Measurements from ENCODE around the gene GFRA4. TPM values are rescaled to one million over a fixed set of nuclear protein-coding genes. Genes with fewer than 3 reads are reported as not detected.

GFRA4 gene
- total RNA-seq, 1 experiment from 2014 or later, result not detected

DNA sequence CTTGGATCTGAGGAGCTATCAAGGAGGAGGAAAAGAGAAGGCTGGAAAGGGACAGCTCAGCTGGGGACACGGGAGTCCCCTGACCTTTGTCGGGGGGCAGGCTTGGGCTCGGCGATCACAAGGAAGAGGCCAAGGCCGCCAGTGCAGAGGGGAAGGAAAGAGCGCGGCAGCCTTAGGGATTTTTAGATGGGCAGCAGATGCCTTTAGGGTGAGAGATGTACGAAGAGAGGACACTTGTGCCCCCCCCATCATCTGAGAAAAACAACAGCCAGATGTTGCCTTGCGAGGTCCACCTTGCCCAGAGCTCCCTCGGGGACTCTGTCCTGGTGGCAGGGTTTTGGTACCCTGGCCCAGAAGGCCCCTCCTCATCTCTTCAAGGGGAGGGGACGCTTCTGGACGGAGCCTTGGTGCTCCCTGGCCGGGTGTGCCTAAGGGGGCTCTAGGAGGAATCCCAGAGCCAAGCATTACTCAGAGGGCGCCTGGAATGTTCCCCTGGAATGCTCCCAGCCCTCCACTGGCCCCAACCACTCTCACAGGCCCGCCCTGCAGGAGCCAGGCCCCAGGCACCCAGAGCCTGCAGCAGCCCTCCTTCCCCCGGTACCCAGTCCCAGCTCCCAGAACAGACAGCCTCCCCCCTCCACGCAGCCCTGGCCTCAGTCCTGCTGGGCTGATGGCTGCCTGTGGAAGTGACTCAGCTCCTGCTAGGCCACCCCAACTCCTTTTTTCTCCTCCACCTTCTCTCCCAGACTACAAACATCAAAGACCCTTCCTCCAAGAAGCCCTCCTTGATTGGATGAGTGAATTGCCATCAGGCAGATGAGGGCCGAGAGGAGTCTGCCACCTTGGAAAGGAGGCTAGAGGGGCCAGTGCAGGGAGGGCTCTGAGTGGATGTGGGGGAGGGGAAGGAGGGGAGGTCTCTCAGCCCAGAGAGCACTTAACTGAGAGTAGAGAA lies 16.8 kb upstream of the GFRA4 start:
- H3K27me3 ChIP-seq (ENCODE audit: insufficient read depth, low read length), result no peaks in the 10 kb centered on the region; the same call in 1 of the 2 replicates
- H3K23me2 ChIP-seq (ENCODE audit: insufficient read length, low read depth, low read length, poor library complexity, severe bottlenecking), result peaks cover 13% of the 10 kb centered on the region
- H4K91ac ChIP-seq (ENCODE audit: insufficient read length, low read depth, low read length), result no peak overlapping the region
- H3T11ph ChIP-seq (ENCODE audit: low read length), result no peak overlapping the region
- no peak overlapping the region for H4K8ac ChIP-seq (replicated peaks; ENCODE audit: insufficient read length, low read depth, low read length)
- no peaks in the 10 kb centered on the region for H3K79me2 ChIP-seq (ENCODE audit: insufficient read depth, low read length)
- Mint-ChIP-seq H3K27ac (peak overlapping the region in 1 of 3 experiments; percentile 19; a peak in 1 of 7 replicates), H3K27me3 (ENCODE audit: low read depth) (peaks cover 48% of the 10 kb centered on the region), H3K36me3 (ENCODE audit: insufficient read depth in 1 of 3, low read depth in 3 of 3) (no peaks in the 10 kb centered on the region), H3K4me3 (peak overlapping the region in 1 of 2 experiments; percentile 58; a peak in 2 of 5 replicates), H3K4me1 (peaks cover 22 to 36% of the 10 kb centered on the region in 2 experiments), H3K9me3 (no peaks in the 10 kb centered on the region; a peak in 1 of 5 replicates)
- H2AK5ac ChIP-seq (ENCODE audit: insufficient read length, low read length), result no peak overlapping the region
- H2BK12ac ChIP-seq (ENCODE audit: insufficient read length, low read depth, low read length), result no peak overlapping the region
- no peak for DNase-seq
- no peak overlapping the region for H2BK120ac ChIP-seq (ENCODE audit: low read depth, low read length, poor library complexity, severe bottlenecking)
- H2BK15ac ChIP-seq (ENCODE audit: low read depth, low read length), result no peak overlapping the region
- H3K4ac ChIP-seq (ENCODE audit: low read depth, low read length), result no peak overlapping the region
- H2AFZ ChIP-seq (ENCODE audit: low read length), result no peak overlapping the region
- H3K14ac ChIP-seq (ENCODE audit: insufficient read depth, low read length), result no peak overlapping the region
- no peak overlapping the region for H3K23ac ChIP-seq (ENCODE audit: insufficient read length, low read depth, low read length)
- no peak overlapping the region for H2BK5ac ChIP-seq (ENCODE audit: insufficient read length, low read length)
- H3K56ac ChIP-seq (ENCODE audit: insufficient read length, low read depth, low read length), result no peak overlapping the region
- H4K5ac ChIP-seq (ENCODE audit: insufficient read length, low read depth, low read length), result no peak overlapping the region
- TF ChIP-seq, protein P1, sequence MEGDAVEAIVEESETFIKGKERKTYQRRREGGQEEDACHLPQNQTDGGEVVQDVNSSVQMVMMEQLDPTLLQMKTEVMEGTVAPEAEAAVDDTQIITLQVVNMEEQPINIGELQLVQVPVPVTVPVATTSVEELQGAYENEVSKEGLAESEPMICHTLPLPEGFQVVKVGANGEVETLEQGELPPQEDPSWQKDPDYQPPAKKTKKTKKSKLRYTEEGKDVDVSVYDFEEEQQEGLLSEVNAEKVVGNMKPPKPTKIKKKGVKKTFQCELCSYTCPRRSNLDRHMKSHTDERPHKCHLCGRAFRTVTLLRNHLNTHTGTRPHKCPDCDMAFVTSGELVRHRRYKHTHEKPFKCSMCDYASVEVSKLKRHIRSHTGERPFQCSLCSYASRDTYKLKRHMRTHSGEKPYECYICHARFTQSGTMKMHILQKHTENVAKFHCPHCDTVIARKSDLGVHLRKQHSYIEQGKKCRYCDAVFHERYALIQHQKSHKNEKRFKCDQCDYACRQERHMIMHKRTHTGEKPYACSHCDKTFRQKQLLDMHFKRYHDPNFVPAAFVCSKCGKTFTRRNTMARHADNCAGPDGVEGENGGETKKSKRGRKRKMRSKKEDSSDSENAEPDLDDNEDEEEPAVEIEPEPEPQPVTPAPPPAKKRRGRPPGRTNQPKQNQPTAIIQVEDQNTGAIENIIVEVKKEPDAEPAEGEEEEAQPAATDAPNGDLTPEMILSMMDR (conservative IDR thresholded peaks at IDR 0.05), result no peak
- no peak overlapping the region for H3K9ac ChIP-seq (ENCODE audit: extremely low read depth, insufficient read length, low read length)
- no peaks in the 10 kb centered on the region for H4K20me1 ChIP-seq (ENCODE audit: control insufficient read depth, insufficient read depth, insufficient read length)
- H3K18ac ChIP-seq (ENCODE audit: insufficient read length, low read depth, low read length), result no peak overlapping the region
- no peaks in the 10 kb centered on the region for H3K9me3 ChIP-seq (ENCODE audit: control insufficient read depth, low read depth, low read length)
- WGBS (ENCODE audit: extremely low coverage, insufficient read length, low lambda C conversion rate), result no CpG with 5 or more reads among the region's 18 CpGs
- no peaks in the 10 kb centered on the region for H3K79me1 ChIP-seq (ENCODE audit: insufficient read depth, low read depth, low read length, poor library complexity, severe bottlenecking)
- H3K27ac ChIP-seq (ENCODE audit: insufficient read length, low read depth, low read length), result no peak overlapping the region
- H3K4me1 ChIP-seq (ENCODE audit: insufficient read depth, low read length), result peaks cover 2% of the 10 kb centered on the region; the same call in 1 of the 2 replicates
- H3K4me2 ChIP-seq (ENCODE audit: insufficient read depth, insufficient read length, low read length), result no peak overlapping the region
- no peak overlapping the region for H2BK20ac ChIP-seq (ENCODE audit: low read depth, low read length, poor library complexity, severe bottlenecking)
